Thyroid gland (tissue), 4 donors: Measurements from ENCODE around the gene RCAN2. TPM values are rescaled to one million over a fixed set of nuclear protein-coding genes. Genes with fewer than 3 reads are reported as not detected.

Source experiments
- DNase-seq, 2 donors: peaks; one replicate each; pipeline ENCODE4 v3.0.0-alpha.2; 2019
- H3K27ac ChIP-seq, 3 donors: fragments of 200-600 bp; sonication (generic); 1 replicate in 2 of 3; 2 replicates in 1 of 3; pipeline ENCODE4 v1.5.1; 2016 to 2019; ENCODE audit warnings: mild to moderate bottlenecking in 1 of 3, moderate library complexity in 1 of 3
- H3K27me3 ChIP-seq: fragments of 200-600 bp; sonication (generic); one replicate; pipeline ENCODE4 v1.5.1; 2019
- H3K36me3 ChIP-seq, 2 donors: fragments of 200-600 bp; sonication (generic); one replicate each; pipeline ENCODE4 v1.5.1; 2016 to 2019
- H3K4me1 ChIP-seq, 2 donors: fragments of 200-600 bp; sonication (generic); one replicate each; pipeline ENCODE4 v1.5.1; 2017 to 2019
- H3K4me3 ChIP-seq, 3 donors: fragments of 200-600 bp; sonication (generic); replicated peaks in 1 of 3; 1 replicate in 2 of 3; 2 replicates in 1 of 3; pipeline ENCODE4 v1.5.1; 2016; ENCODE audit warnings: mild to moderate bottlenecking in 1 of 3
- H3K9me3 ChIP-seq: fragments of 200-600 bp; sonication (generic); one replicate; pipeline ENCODE4 v1.5.1; 2017
- CTCF ChIP-seq, 6 experiments: fragments of 200-600 bp in 3 of 6; fragments of 450-650 bp in 3 of 6; sonication (generic) in 3 of 6; IDR thresholded peaks; one replicate each; pipeline ENCODE4 v1.5.1; 2016 to 2019; ENCODE audit warnings: antibody characterized with exemption in 6 of 6, mild to moderate bottlenecking in 2 of 6, inconsistent platforms in 1 of 6, moderate library complexity in 1 of 6
- POLR2A ChIP-seq, 2 donors: fragments of 450-650 bp; IDR thresholded peaks; one replicate each; pipeline ENCODE4 v1.6.1; 2017; ENCODE audit warnings: antibody characterized with exemption in 2 of 2, mild to moderate bottlenecking in 2 of 2, moderate library complexity in 1 of 2
- WGBS, 2 donors: methylation state at CpG; one replicate each; pipeline ENCODE4 v1.1.5; 2017; 5-methylcytosine and 5-hydroxymethylcytosine counted together
- intact Hi-C: fragments of 100-400 bp; cut with DNase I; formaldehyde crosslinking; loops from one replicate; pipeline ENCODE4 v1.15.1; 2023
- total RNA-seq, 4 donors: library from RNA; depleted of rRNA; stranded (reverse); fragments of >200 nt; gene quantifications; one replicate each; pipeline ENCODE4 v1.2.3, GENCODE V29; 2016

Gene RCAN2
- total RNA-seq, 4 donors from 2014 or later, result 14.0 to 33.2 (median 23.3) TPM

- intact Hi-C loops, result no loop called here
- 95 to 98% methylated on average over 15 to 29 of the region's 29 CpGs for WGBS, 2 donors
Observed at GRCh38 chr6:46204880-46205650, 286.2 kb downstream of the RCAN2 start.

GRCh38 chr6:46203391-46204177, 287.7 kb downstream of the RCAN2 start:
- Histone ChIP-seq H3K27ac (no peak overlapping the region), H3K4me3 (no peak overlapping the region), H3K9me3 (no peaks in the 10 kb centered on the region), H3K36me3 (no peaks in the 10 kb centered on the region), H3K4me1 (no peaks in the 10 kb centered on the region), H3K27me3 (no peaks in the 10 kb centered on the region)
- DNase-seq, result no peak
- TF ChIP-seq CTCF (IDR thresholded peaks at IDR 0.05) (no peak), POLR2A (IDR thresholded peaks at IDR 0.05) (no peak)
- WGBS, 2 donors, result 68 to 87% methylated on average over 2 of the region's 2 CpGs
- intact Hi-C loops, result no loop called here

More at GRCh38 chr6:46204880-46205650, 286.2 kb downstream of the RCAN2 start:
- H3K36me3 ChIP-seq, result no peaks in the 10 kb centered on the region
- H3K9me3 ChIP-seq, result no peaks in the 10 kb centered on the region
- H3K27me3 ChIP-seq, result no peaks in the 10 kb centered on the region
- DNase-seq, result no peak
- H3K27ac ChIP-seq, result no peak overlapping the region
- TF ChIP-seq CTCF (IDR thresholded peaks at IDR 0.05), result no peak
- no peak for TF ChIP-seq POLR2A (IDR thresholded peaks at IDR 0.05)
- no peaks in the 10 kb centered on the region for H3K4me1 ChIP-seq
- H3K4me3 ChIP-seq, result no peak overlapping the region

GRCh38 chr6:46201702-46202101, 289.5 kb downstream of the RCAN2 start:
- Histone ChIP-seq H3K36me3 (no peaks in the 10 kb centered on the region), H3K4me3 (no peak overlapping the region), H3K9me3 (no peaks in the 10 kb centered on the region), H3K27ac (no peak overlapping the region), H3K4me1 (no peaks in the 10 kb centered on the region), H3K27me3 (no peaks in the 10 kb centered on the region)
- intact Hi-C loops, result no loop called here
- WGBS, 2 donors, result 84 to 85% methylated on average over 4 of the region's 4 CpGs
- DNase-seq, result no peak
- TF ChIP-seq POLR2A (IDR thresholded peaks at IDR 0.05) (no peak), CTCF (IDR thresholded peaks at IDR 0.05) (no peak)

- H3K9me3 ChIP-seq, result no peaks in the 10 kb centered on the region
- 83 to 87% methylated on average over 5 of the region's 5 CpGs for WGBS, 2 donors
- intact Hi-C loops, result no loop called here
Observed at GRCh38 chr6:46199387-46199786, 291.9 kb downstream of the RCAN2 start.

More at GRCh38 chr6:46199387-46199786, 291.9 kb downstream of the RCAN2 start:
- H3K27ac ChIP-seq, result no peak overlapping the region
- no peak for DNase-seq
- H3K27me3 ChIP-seq, result no peaks in the 10 kb centered on the region
- no peak for TF ChIP-seq POLR2A (IDR thresholded peaks at IDR 0.05)
- no peak for TF ChIP-seq CTCF (IDR thresholded peaks at IDR 0.05)
- H3K36me3 ChIP-seq, result no peaks in the 10 kb centered on the region
- H3K4me1 ChIP-seq, result no peaks in the 10 kb centered on the region
- H3K4me3 ChIP-seq, result no peak overlapping the region
